Pons (tissue), 1 donor: ENCODE measurements around the gene PTPRN2.
"Not testable (repeated sequence)": the region's sequence is repeated elsewhere in the genome, so short reads cannot be mapped to it uniquely, and the experiment has no call there.

Experiments
- DNase-seq: peaks from one replicate; pipeline ENCODE4 v3.0.0-alpha.2; 2016; ENCODE audit warnings: low spot score

PTPRN2 gene

GRCh38 chr7:158587162-158588084 is at the start of gene PTPRN2:
Gene PTPRN2 (minus strand): TSS chr7:158587823.
- peak; percentile 29 for DNase-seq

GRCh38 chr7:158633055-158633956 is 45.7 kb upstream of the PTPRN2 start:
- no peak for DNase-seq

- no peak for DNase-seq
Observed at GRCh38 chr7:158631574-158632195, 44.1 kb upstream of the PTPRN2 start.

- not testable (repeated sequence) for DNase-seq
Observed at GRCh38 chr7:158626289-158626688, 38.7 kb upstream of the PTPRN2 start.

- DNase-seq, result no peak
Observed at GRCh38 chr7:158623241-158623640, 35.6 kb upstream of the PTPRN2 start.

- DNase-seq, result no peak
Observed at GRCh38 chr7:158620839-158621441, 33.3 kb upstream of the PTPRN2 start.

- DNase-seq, result no peak
Observed at GRCh38 chr7:158620418-158620817, 32.8 kb upstream of the PTPRN2 start.

GRCh38 chr7:158618745-158619140 is 31.1 kb upstream of the PTPRN2 start:
- DNase-seq, result no peak

- no peak for DNase-seq
Observed at GRCh38 chr7:158617737-158618128, 30.1 kb upstream of the PTPRN2 start.

GRCh38 chr7:158616050-158616449 is 28.4 kb upstream of the PTPRN2 start:
- no peak for DNase-seq

- DNase-seq, result no peak
Observed at GRCh38 chr7:158614700-158615099, 27.1 kb upstream of the PTPRN2 start.

- DNase-seq, result no peak
Observed at GRCh38 chr7:158613481-158613880, 25.9 kb upstream of the PTPRN2 start.

GRCh38 chr7:158612546-158612945 is 24.9 kb upstream of the PTPRN2 start:
- DNase-seq, result no peak

- DNase-seq, result no peak
Observed at GRCh38 chr7:158611541-158611940, 23.9 kb upstream of the PTPRN2 start.

GRCh38 chr7:158609313-158609974 is 21.8 kb upstream of the PTPRN2 start:
- DNase-seq, result no peak

- DNase-seq, result no peak
Observed at GRCh38 chr7:158607563-158607962, 19.9 kb upstream of the PTPRN2 start.

GRCh38 chr7:158606671-158607424 is 19.2 kb upstream of the PTPRN2 start:
- no peak for DNase-seq

- no peak for DNase-seq
Observed at GRCh38 chr7:158606129-158606528, 18.5 kb upstream of the PTPRN2 start.

GRCh38 chr7:158603773-158604755 is 16.4 kb upstream of the PTPRN2 start:
- no peak for DNase-seq
